KBM-7 (cell line): ENCODE results near the gene DMPK.
A peak's percentile ranks its signal among the peaks of the same experiment; 100 is the strongest.
"Not testable (repeated sequence)": the region's sequence is repeated elsewhere in the genome, so short reads cannot be mapped to it uniquely, and the experiment has no call there.

Experiments
- DNase-seq: peaks from one replicate; pipeline ENCODE4 v3.0.0-alpha.2; 2015
- in situ Hi-C: fragments of 300-500 bp; cut with MboI; formaldehyde crosslinking; loops from 2 replicates; pipeline ENCODE4 v1.14.3; 2020; ENCODE audit warnings: low sequenced_read_pairs, low pct_unique_long_range_greater_than_20kb, mixed read lengths

DMPK gene

DNA sequence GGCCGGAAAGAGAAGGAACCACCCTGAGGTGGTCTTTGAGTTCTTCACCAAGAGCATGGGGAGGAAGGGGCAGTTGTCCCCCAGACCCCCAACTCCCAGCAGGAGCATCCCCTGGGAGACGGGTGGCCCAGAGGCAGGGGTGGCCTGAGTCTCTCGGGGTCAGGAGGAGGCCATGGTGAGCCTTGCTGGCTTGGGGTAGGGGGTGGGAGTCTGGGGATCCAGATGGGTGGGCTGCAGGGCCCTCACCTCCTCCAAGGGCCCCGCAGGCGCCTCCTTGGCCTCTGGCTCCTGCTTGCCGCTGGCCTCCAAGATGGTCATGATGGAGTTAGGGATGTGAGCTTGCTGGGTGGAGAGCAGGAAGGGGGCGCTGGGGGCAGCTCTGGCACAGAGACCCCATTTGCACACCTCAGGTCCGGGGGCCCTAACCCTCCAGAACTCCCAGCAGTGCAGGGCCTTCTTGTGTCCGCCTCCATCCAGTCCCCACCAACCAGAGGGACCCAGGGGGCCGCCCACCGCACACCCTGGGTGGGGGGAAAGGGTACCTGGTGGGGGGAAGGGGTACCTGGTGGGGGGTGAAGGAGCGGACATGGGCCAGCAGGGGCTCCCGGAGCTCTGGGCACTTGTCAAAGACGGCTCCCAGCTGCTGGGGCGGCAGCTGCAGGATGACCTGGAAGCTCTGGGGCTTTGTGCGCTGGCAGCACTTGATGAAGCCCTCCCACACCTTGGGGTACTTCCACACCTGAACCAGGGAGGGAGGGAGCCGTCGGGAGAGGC, 34.1 kb upstream of the DMPK start:
- no peak for DNase-seq
- in situ Hi-C loops = no loop called here

DNA sequence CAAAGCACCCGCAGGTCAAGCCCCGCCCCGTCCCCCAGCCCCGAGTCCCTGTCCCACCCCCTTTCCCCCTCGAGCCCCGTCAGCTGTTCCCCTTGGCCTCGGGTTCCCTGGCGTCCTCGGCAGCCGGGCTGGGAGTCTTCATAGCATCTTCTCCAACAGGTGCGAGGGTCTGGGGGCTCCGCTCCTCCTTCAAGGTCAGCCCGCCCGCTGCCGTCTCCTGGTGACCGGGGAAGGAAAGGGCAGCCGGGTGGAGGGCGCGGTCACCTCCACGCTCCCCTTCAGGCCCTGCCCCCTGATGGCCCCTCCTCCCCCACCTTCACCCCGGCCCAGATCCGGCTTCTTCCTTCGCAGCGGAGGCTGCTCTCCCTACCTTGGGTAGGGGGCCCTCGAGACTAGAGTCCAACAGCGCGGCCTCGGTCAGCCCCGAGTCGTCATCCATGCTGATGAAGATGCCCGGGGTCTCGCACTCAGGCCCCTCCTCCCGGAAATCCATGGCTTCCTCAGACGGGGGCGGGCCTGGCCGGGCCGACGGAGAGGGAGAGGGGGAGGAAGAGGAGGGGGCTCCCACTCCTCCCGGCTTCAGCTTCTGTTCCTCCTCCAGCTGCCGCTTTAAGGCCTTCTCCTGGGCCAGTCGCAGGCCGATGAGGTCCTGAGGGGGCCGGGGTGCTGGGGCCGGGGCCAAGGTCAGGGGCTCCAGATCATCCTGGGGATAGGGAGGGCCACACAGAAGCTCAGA, 33.4 kb upstream of the DMPK start:
- DNase-seq = no peak
- in situ Hi-C loops = no loop called here

DNA sequence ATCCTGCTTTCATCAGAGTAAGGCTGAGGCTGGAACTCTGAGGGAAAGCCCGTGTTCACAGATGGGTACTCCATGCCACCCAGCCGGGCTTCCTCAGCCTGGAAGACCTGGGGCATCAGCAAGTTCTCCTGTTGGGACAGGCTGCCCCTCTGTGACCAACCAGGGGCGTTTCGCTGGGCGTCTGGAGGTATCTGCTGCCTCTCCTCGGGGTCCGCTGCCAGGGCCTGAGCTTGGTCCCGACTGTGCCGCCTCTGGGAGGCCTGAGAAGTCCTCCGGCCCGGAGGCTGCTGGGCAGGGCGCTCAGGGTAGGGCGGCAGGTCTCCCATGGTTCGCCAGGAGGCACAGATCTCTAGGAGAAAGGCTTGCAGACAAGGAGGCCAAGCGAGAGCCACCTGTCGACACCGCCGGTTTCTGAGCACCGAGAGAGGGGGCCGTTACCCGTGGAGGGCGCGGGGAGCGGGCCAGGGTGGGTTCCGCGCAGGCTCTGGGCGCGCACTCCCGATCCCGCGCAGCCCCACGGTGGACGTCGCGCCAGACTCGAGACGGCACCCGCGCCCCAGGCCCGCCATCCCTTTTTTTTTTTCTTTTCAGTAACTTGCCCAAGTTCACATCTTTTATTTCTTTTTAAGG, 32.7 kb upstream of the DMPK start, which contains the start of gene RSPH6A:
TSS of gene RSPH6A (minus strand) at position 458 of the 630 bp plus-strand sequence. CDS start at position 326, 132 bp downstream.
- no peak for DNase-seq
- in situ Hi-C loops = no loop called here

DNA sequence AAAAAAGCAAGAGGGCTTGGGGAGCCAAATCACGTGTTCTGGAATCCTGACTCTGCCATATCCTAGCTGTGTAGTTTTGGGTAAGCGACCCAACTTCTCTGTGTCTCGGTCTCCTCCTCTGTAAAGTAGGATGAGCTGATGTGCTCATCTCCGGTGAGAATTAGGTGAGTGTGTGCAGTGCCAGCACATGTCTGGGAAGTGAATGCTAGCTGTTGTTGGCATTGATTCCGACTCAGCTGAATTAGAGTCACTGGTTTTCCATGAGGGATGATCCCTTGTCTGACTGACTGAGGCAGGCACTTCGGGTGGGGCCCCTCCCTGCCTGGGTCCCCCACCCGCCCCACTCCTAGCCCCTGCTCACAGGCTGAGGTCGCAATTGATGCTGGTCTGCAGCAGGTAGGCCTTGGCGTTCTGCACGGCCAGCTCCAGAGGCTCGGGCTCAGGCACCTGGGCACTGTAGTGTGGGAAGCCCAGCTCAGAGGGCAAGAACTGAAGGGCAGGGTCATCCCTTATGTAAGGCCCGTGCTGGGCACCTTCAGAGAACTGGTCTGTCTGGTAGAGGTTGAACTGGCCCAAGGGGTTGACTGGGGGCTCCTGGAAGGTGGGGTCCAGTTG, 32.0 kb upstream of the DMPK start:
- in situ Hi-C loops = no loop called here
- no peak for DNase-seq

DNA sequence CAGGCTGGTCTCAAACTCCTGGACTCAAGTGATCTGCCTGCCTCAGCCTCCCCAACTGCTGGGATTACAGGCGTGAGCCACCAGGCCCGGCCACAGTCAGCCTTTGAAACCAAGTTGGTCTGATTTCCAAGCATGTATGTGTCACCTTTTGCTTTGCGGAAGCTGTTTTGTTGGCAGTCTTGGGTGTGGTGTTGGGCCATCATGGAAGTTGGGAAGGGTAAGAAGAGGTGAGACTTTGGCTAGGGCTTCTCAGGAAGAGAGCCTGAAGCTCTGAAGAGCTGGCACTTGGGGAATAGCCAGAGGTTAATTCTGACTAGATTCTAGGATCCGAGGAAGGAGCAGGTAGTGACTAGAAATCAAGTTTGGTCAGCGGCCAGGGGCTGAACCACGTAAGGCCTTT, 30.0 kb upstream of the DMPK start:
- in situ Hi-C loops = no loop called here
- no peak for DNase-seq

DNA sequence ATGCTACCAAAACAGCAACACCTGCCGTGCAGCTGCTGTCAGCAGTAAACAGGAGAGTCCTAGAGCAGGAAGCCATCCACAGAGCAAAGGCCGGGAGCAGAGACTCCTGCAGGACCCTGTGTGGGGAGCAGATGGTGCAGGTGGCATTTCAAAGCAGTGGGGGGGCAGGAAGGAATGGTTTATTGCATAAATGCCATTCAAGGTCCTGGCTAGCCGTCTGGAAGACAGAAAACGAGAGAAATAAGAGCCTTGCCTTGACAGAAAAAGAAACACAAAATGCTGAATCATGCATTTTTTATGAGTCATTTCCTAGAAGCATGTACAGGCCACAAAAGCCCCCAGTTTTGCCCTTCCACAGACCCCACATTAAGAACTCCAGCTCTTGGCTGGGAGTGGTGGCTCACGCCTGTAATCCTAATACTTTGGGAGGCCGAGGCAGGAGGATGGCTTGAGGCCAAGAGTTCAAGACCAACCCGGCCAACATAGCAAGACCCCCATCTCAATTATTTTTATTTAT, 27.4 kb upstream of the DMPK start:
- peak; percentile 68 for DNase-seq
- in situ Hi-C loops = no loop called here

DNA sequence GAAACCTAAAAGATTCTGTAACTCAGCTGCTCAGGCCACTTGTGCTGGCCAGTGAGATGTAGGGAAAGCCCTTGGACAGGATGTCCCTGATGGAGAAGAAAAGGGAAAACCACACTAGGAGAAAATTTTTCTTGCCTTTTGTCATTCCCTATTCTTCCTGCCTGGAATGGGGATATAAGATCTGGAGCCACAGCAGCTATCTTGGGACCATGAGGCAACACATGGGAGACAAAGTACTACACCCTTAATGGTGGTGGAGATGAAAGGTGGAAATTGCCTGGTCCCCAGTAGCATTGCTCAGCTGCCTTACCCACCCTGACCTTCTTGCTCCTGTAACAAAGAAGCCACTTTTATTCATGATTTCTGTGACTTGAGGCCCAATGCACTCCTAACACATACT, 23.4 kb upstream of the DMPK start:
- no peak for DNase-seq
- in situ Hi-C loops = no loop called here

DNA sequence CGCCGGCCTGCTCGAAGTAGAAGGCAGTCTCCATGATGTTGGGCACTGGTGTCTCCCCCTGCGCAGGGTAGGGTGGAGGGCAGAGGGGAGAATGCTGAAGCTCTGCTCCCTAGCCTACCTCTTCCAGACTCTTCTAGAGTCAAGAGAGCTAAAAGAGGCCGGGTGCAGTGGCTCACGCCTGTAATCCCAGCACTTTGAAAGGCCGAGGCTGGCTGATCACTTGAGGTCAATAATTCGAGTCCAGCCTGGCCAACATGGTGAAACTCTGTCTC, 22.6 kb upstream of the DMPK start:
- in situ Hi-C loops = no loop called here
- no peak for DNase-seq

DNA sequence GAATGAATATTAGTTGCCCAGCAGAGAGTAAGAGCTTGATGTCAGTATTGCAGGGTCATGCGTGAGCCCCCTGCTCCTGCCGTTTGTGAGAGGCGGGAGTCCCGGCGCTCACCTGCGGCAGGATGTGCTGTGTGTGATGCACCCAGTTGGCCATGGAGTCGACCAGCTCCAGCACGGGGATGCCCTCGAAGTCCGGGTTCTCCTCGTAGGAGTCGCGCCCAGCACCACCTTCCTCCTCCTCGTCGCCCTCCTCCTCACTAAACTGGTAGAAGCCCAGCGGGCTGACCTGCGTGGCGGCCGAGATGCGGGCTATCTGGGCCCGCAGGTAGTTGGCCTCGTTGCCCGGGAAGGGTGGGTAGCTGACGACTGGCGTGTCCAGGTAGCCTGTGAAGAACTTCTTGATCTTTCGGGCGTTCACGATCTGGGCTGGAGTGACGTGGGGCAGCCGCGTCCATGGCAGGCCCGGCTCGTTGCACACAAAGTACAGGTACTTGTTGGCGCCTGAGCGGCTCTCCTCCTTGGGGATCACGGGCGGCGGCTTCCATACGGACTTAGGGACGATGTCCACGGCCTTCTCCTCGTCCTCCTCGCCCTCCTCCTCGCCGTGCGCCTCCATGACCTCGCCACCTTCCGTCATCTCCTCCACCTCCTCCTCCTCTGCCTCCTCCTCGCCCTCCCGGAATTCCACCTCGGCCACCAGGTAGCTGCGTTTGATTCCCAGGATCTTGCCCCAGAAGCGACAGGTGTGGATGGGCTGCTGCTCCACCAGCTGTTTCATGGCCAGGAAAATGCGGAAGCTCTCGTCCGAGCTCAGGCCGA, 22.1 kb upstream of the DMPK start:
- no peak for DNase-seq
- in situ Hi-C loops = no loop called here

GRCh38 chr19:45801603-45802175, 19.4 kb upstream of the DMPK start:
- DNase-seq = no peak
- in situ Hi-C loops = no loop called here

GRCh38 chr19:45800070-45800553, 17.8 kb upstream of the DMPK start:
- in situ Hi-C loops = no loop called here
- no peak for DNase-seq

- in situ Hi-C loops, DNase-seq: not testable (repeated sequence)
These were observed 17.3 kb upstream of the DMPK start for GRCh38 chr19:45799541-45799940.

DNA sequence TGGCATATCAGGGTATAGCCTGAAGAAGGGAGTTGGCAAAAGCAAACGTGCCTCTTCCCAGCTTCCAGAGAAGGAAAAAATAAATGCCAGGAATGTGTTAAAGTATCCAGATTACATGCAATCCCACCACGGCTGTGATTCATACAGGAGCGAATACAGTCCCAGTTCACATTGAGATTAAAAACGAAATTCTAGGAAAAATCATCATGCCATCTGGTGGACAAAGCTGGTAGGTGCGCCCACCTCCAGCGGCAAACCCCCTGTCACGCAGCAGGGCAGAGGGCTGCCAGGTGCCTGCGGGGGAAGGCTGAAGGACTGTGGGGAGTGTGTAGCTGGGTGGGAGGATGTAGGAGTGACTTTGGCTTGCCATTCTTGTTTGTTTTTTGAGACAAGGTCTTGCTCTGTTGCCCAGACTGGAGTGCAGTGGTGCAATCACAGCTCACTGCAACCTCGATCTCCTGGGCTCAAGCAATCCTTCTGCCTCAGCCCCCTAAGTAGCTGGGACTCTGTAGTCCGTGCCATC, 16.8 kb upstream of the DMPK start:
- in situ Hi-C loops = no loop called here
- peak; percentile 83 for DNase-seq

GRCh38 chr19:45794627-45795026, 12.3 kb upstream of the DMPK start:
- in situ Hi-C loops = no loop called here
- no peak for DNase-seq

DNA sequence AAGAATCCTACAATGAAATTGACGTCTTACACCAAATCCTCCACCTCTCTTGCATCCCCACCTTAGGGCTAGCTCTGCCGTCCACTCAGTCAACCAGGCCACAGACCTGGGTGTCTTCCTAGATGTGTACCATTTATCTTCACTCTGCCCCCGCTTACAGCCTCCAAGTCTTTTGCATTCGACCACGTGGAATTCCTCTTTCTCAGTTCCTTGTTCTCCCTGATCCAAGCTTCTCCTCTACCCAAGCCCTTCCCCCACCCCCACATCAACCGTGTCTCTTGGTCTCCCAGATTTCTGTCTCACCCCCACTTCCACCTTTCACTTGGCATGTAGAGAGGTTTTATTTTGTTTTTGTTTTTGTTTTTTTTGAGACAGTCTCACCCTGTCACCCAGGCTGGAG, 11.6 kb upstream of the DMPK start:
- in situ Hi-C loops = no loop called here
- DNase-seq = no peak

DNA sequence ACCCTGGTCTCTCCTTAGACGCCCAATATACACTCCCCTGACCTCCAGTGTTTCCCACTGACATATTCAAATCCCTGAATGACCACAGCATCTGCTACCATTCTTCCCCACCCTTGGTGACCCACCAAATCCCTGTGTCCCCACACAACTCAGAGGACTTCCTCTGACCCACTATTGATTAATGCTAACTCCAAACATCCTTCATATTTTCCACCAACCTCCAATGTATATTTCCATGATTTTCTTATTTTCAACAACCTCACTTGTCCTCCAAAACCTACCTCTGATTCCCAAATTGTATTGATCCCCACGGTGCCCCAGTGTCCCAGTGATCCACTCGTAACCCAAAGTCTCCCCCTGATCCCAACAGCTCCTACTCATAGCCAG, 10.9 kb upstream of the DMPK start:
- no peak for DNase-seq
- in situ Hi-C loops = no loop called here

DNA sequence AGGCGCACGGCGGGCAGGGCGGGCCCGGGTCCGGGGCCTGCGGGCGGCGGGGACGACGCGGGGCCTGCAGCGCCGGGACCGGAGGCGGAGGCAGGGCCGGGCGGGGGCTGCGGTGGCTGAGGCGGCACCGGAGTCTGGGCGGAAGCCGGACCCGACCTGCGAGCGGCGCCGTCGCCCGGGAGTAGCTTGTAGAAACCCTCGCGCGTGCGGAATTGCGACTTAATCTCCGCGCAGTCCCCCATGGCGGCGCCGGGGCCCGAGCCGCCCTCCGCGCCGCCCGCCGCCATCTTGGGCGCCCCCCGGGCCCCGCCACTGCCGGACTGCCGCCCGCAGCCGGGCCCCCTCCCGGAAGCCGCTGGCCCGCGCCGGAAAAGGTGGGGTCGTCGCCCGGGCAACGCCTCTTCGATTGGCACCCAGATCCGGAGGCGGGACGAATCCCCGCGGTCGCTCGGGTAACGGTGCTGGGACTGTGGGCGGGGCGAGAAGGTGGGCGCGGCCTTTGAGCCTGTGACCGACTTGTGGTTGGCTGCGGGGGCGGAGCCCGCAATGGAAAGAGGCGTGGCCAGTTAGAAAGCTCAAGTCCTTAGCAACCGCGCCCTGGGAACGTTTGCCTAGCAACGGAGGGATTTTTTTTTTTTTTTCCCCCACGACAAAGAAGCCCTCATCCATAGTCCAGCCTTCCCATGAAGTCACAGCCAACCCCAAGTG, 10.3 kb upstream of the DMPK start, which contains the start of gene DMWD:
TSS of gene DMWD (minus strand) at position 376 of the 708 bp plus-strand sequence. CDS start at position 287, 89 bp downstream.
- peak; percentile 99 for DNase-seq

More for the DNA sequence above, 10.3 kb upstream of the DMPK start, which contains the start of gene DMWD:
- in situ Hi-C loops = no loop called here
